ENCODE data around the gene IKZF2.

Gene IKZF2

GRCh38 chr2:213152065-213152794 is 818 bp upstream of the IKZF2 start:
- DNase-seq = peak in 5 of 6 experiments; percentile 15 to 73 (median 38)

GRCh38 chr2:213150315-213151097 is 906 bp downstream of the IKZF2 start:
- DNase-seq = no peak

- peak in 1 of 6 experiments; percentile 11 for DNase-seq
Observed at GRCh38 chr2:213149949-213150314, 1.5 kb downstream of the IKZF2 start.

- no peak for DNase-seq
Observed at GRCh38 chr2:213149294-213149875, 2.0 kb downstream of the IKZF2 start.

- DNase-seq = no peak
Observed at GRCh38 chr2:213148572-213149261, 2.7 kb downstream of the IKZF2 start.

- DNase-seq = no peak
Observed at GRCh38 chr2:213147538-213147937, 3.9 kb downstream of the IKZF2 start.

GRCh38 chr2:213145715-213146242 is 5.6 kb downstream of the IKZF2 start:
- DNase-seq = no peak

- no peak for DNase-seq
Observed at GRCh38 chr2:213137064-213137463, 14.3 kb downstream of the IKZF2 start.

- DNase-seq = no peak
Observed at GRCh38 chr2:213129311-213129710, 22.1 kb downstream of the IKZF2 start.

GRCh38 chr2:213125646-213126347 is 25.6 kb downstream of the IKZF2 start:
- no peak for DNase-seq

GRCh38 chr2:213122725-213123124 is 28.7 kb downstream of the IKZF2 start:
- DNase-seq = no peak

- no peak for DNase-seq
Observed at GRCh38 chr2:213121690-213122089, 29.7 kb downstream of the IKZF2 start.

- peak in 2 of 6 experiments; percentile 18 to 22 for DNase-seq
Observed at GRCh38 chr2:213119061-213119809, 32.2 kb downstream of the IKZF2 start.

GRCh38 chr2:213108308-213108707 is 43.1 kb downstream of the IKZF2 start:
- DNase-seq = no peak

- no peak for DNase-seq
Observed at GRCh38 chr2:213107728-213108127, 43.7 kb downstream of the IKZF2 start.

GRCh38 chr2:213105212-213105611 is 46.2 kb downstream of the IKZF2 start:
- no peak for DNase-seq

- DNase-seq = no peak
Observed at GRCh38 chr2:213104903-213105202, 46.6 kb downstream of the IKZF2 start.

GRCh38 chr2:213104092-213104902 is 47.1 kb downstream of the IKZF2 start:
- peak in 2 of 6 experiments; percentile 6 for DNase-seq

GRCh38 chr2:213101692-213102460 is 49.5 kb downstream of the IKZF2 start:
- no peak for DNase-seq

- no peak for DNase-seq
Observed at GRCh38 chr2:213101109-213101508, 50.3 kb downstream of the IKZF2 start.
